Uterus (tissue), 2 donors: ENCODE data around the gene SHISA5.

Experiments
- CTCF ChIP-seq, 4 experiments: fragments of 200-600 bp in 2 of 4; fragments of 450-650 bp in 2 of 4; sonication (generic) in 2 of 4; IDR thresholded peaks; one replicate each; pipeline ENCODE4 v1.5.1; 2016 to 2019; ENCODE audit warnings: antibody characterized with exemption in 4 of 4, mild to moderate bottlenecking in 2 of 4, moderate library complexity in 1 of 4
- POLR2A ChIP-seq, 2 donors: fragments of 450-650 bp; IDR thresholded peaks; one replicate each; pipeline ENCODE4 v1.6.1; 2016; ENCODE audit warnings: antibody characterized with exemption in 2 of 2, mild to moderate bottlenecking in 1 of 2, moderate library complexity in 1 of 2

- TF ChIP-seq CTCF (IDR thresholded peaks at IDR 0.05) (no peak), POLR2A (IDR thresholded peaks at IDR 0.05) (no peak)
Measured at GRCh38 chr3:48518069-48518468, 14.1 kb upstream of the SHISA5 start.
